A549 (cell line): ENCODE measurements around the gene ELP5.

Source experiments
- GATA3 ChIP-seq: IDR thresholded peaks from 2 replicates; pipeline ENCODE4 v1.6.1; 2012; ENCODE audit warnings: borderline replicate concordance
- TF ChIP-seq, protein P1 (sequence below): fragments of >200 bp; sonication (Bioruptor Twin); formaldehyde crosslinking; IDR thresholded peaks from 3 replicates; pipeline ENCODE4 v1.5.1; 2016

DNA sequence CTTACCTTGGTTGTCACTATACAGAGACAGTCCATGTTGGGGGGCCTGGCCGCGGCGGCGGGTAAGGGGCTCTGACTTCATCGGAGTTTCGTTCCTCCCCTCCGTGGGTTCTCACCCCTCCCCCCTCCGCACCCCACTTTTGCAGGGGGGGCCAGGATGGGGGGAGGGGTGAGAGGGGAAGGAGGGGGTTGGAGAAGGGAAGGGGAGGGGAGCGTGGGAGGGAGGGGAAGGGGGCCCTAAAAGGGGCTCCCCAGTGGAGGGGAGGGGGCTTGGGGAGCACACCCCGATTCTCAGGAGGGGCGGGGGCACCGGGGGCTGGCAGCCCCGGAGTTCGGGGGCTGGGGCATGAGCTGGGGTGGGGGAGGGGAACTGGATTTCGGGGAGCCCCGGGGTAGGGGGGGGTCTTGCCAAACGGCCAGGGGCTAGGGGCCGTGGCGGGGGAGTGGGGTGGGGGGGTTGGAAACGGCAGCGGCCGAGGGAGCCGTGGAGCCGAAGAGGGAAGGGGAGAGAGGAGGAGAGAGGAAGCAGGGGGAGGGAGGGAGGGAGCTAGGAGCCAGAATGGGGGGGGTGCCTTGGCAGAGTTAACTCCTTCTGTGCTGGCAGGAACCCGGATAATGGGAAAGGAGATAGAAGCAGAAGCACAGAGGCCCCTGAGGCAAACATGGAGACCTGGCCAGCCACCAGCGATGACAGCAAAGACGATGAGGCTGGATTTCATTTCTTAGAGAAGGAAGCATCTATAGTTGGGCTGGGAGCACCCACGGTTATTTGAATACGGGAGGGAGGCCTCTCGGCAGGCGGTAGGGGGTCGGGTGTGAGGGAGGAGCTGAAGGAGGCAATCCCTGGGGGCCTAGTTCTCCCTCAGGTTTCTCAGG, 34.7 kb upstream of the ELP5 start:
- TF ChIP-seq GATA3, result no peak
- TF ChIP-seq, protein P1, sequence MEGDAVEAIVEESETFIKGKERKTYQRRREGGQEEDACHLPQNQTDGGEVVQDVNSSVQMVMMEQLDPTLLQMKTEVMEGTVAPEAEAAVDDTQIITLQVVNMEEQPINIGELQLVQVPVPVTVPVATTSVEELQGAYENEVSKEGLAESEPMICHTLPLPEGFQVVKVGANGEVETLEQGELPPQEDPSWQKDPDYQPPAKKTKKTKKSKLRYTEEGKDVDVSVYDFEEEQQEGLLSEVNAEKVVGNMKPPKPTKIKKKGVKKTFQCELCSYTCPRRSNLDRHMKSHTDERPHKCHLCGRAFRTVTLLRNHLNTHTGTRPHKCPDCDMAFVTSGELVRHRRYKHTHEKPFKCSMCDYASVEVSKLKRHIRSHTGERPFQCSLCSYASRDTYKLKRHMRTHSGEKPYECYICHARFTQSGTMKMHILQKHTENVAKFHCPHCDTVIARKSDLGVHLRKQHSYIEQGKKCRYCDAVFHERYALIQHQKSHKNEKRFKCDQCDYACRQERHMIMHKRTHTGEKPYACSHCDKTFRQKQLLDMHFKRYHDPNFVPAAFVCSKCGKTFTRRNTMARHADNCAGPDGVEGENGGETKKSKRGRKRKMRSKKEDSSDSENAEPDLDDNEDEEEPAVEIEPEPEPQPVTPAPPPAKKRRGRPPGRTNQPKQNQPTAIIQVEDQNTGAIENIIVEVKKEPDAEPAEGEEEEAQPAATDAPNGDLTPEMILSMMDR, result no peak
